H1 (cell line): ENCODE data around the gene LRP3. TPM values are rescaled to one million over a fixed set of nuclear protein-coding genes. Genes with fewer than 3 reads are reported as not detected.
A peak's percentile ranks its signal among the peaks of the same experiment; 100 is the strongest.

ENCODE experiments used
- CTCF ChIA-PET: fragments of 300-600 bp; sonication (Branson Sonifier 250); formaldehyde crosslinking; loops from one replicate; lab custom pipeline; 2021; ENCODE audit not compliant: partially characterized antibody; lab: Charles Lee
- POLR2A ChIA-PET: fragments of 300-600 bp; sonication (Branson Sonifier 250); formaldehyde crosslinking; loops from one replicate; lab custom pipeline; 2021; ENCODE audit warnings: inconsistent platforms; ENCODE audit not compliant: partially characterized antibody; lab: Charles Lee
- DNase-seq, 2 experiments: peaks; one replicate each; pipeline versions ENCODE4 v3.0.0 to v3.0.0-alpha.2; 2010 to 2022; ENCODE audit warnings: low spot score in 2 of 2, low read depth in 1 of 2, mixed read lengths in 1 of 2
- FAIRE-seq: peaks from 2 replicates; lab custom pipeline; 2011; peaks lifted over from hg19 to GRCh38; lab: Jason Lieb, UNC
- H2AFZ ChIP-seq: 2 replicates; pipeline ENCODE4 v1.8.1; 2012; ENCODE audit warnings: low read length, inconsistent platforms
- H2AK5ac ChIP-seq: 2 replicates; pipeline ENCODE4 v1.6.1; 2013; ENCODE audit warnings: low read depth, low read length
- H2BK120ac ChIP-seq: replicated peaks from 2 replicates; pipeline ENCODE3; 2013; ENCODE audit warnings: low read depth, low read length, inconsistent platforms
- H2BK12ac ChIP-seq: 2 replicates; pipeline ENCODE4 v1.6.1; 2013; ENCODE audit warnings: low read depth, low read length
- H2BK15ac ChIP-seq: 2 replicates; pipeline ENCODE4 v1.6.1; 2013; ENCODE audit warnings: low read length
- H2BK20ac ChIP-seq: 2 replicates; pipeline ENCODE4 v1.6.1; 2013; ENCODE audit warnings: low read length
- H2BK5ac ChIP-seq: 2 replicates; pipeline ENCODE4 v1.6.1; 2013; ENCODE audit warnings: low read depth, low read length
- H3K14ac ChIP-seq: 2 replicates; pipeline ENCODE4 v1.6.1; 2013; ENCODE audit warnings: inconsistent platforms; ENCODE audit not compliant: insufficient read length
- H3K18ac ChIP-seq: 2 replicates; pipeline ENCODE4 v1.6.1; 2013; ENCODE audit warnings: low read length; ENCODE audit errors: extremely low read depth
- H3K23ac ChIP-seq: 2 replicates; pipeline ENCODE4 v1.6.1; 2013; ENCODE audit warnings: inconsistent platforms; ENCODE audit not compliant: insufficient read length
- H3K23me2 ChIP-seq: 2 replicates; pipeline ENCODE4 v1.6.1; 2013; ENCODE audit warnings: low read depth, low read length
- H3K27ac ChIP-seq: 2 replicates; pipeline ENCODE4 v1.6.1; 2011; ENCODE audit warnings: low read depth, low read length, inconsistent platforms
- H3K27me3 ChIP-seq, 4 experiments: replicated peaks in 1 of 4; 1 replicate in 1 of 4; 2 replicates in 3 of 4; pipeline versions ENCODE4 v1.6.1 to v1.8.1; 2011 to 2013; ENCODE audit warnings: low read length in 3 of 4, mild to moderate bottlenecking in 3 of 4, inconsistent platforms in 2 of 4, mixed read lengths in 2 of 4, moderate library complexity in 1 of 4; ENCODE audit not compliant: control insufficient read depth in 3 of 4, insufficient read depth in 3 of 4; ENCODE audit errors: extremely low read depth in 1 of 4
- H3K36me3 ChIP-seq, 4 experiments: 2 replicates each; pipeline versions ENCODE4 v1.6.1 to v1.8.1; 2011 to 2013; ENCODE audit warnings: mild to moderate bottlenecking in 4 of 4, low read length in 3 of 4, moderate library complexity in 2 of 4, control low read depth in 1 of 4, inconsistent platforms in 1 of 4; ENCODE audit not compliant: insufficient read depth in 4 of 4, control insufficient read depth in 2 of 4
- H3K4ac ChIP-seq: replicated peaks from 2 replicates; pipeline ENCODE3; 2013; ENCODE audit warnings: low read length, low read depth, mixed read lengths, inconsistent platforms; ENCODE audit not compliant: insufficient read length
- H3K4me1 ChIP-seq, 4 experiments: replicated peaks in 1 of 4; 1 replicate in 1 of 4; 2 replicates in 3 of 4; pipeline versions ENCODE4 v1.6.1 to v1.8.1; 2011 to 2013; ENCODE audit warnings: low read length in 3 of 4, inconsistent platforms in 2 of 4, mixed read lengths in 1 of 4; ENCODE audit not compliant: insufficient read depth in 4 of 4, control insufficient read depth in 3 of 4
- H3K4me2 ChIP-seq, 2 experiments: 2 replicates each; pipeline versions ENCODE4 v1.6.1 to v1.8.1; 2011 to 2013; ENCODE audit warnings: low read depth in 2 of 2, low read length in 2 of 2, control low read depth in 1 of 2, inconsistent platforms in 1 of 2, mild to moderate bottlenecking in 1 of 2; ENCODE audit not compliant: insufficient read depth in 1 of 2
- H3K4me3 ChIP-seq, 4 experiments: fragments of 200-600, 300-600 bp in 1 of 4; sonication (generic), shearing (Covaris generic), sonication (Bioruptor Twin) in 1 of 4; 2 replicates each; pipeline versions ENCODE4 v1.5.1 to v1.8.1; 2011 to 2016; ENCODE audit warnings: low read length in 4 of 4, low read depth in 3 of 4, control low read depth in 2 of 4, inconsistent platforms in 2 of 4, mild to moderate bottlenecking in 2 of 4, mixed read lengths in 1 of 4, moderate library complexity in 1 of 4; ENCODE audit not compliant: insufficient read depth in 2 of 4; ENCODE audit errors: extremely low read depth in 1 of 4
- H3K56ac ChIP-seq: replicated peaks from 2 replicates; pipeline ENCODE3; 2013; ENCODE audit warnings: low read depth, mild to moderate bottlenecking, mixed read lengths, low read length, inconsistent platforms; ENCODE audit not compliant: insufficient read length
- H3K79me1 ChIP-seq: 2 replicates; pipeline ENCODE4 v1.6.1; 2013; ENCODE audit warnings: low read depth, low read length, control low read depth
- H3K79me2 ChIP-seq, 2 experiments: 2 replicates each; pipeline versions ENCODE4 v1.6.1 to v1.8.1; 2012 to 2013; ENCODE audit warnings: low read length in 2 of 2, mild to moderate bottlenecking in 2 of 2, inconsistent platforms in 1 of 2; ENCODE audit not compliant: insufficient read depth in 2 of 2, control insufficient read depth in 1 of 2
- H3K9ac ChIP-seq, 4 experiments: replicated peaks in 1 of 4; 1 replicate in 1 of 4; 2 replicates in 3 of 4; pipeline versions ENCODE4 v1.6.1 to v1.8.1; 2011 to 2013; ENCODE audit warnings: low read depth in 3 of 4, low read length in 3 of 4, control low read depth in 2 of 4, mild to moderate bottlenecking in 2 of 4, moderate library complexity in 2 of 4, inconsistent platforms in 1 of 4; ENCODE audit errors: extremely low read depth in 1 of 4
- H3K9me3 ChIP-seq, 2 experiments: 2 replicates each; pipeline versions ENCODE4 v1.6.1 to v1.8.1; 2012 to 2013; ENCODE audit warnings: mild to moderate bottlenecking in 2 of 2, moderate library complexity in 2 of 2, control low read depth in 1 of 2, inconsistent platforms in 1 of 2, low read depth in 1 of 2, low read length in 1 of 2, mixed read lengths in 1 of 2; ENCODE audit not compliant: insufficient read depth in 2 of 2
- H4K20me1 ChIP-seq, 2 experiments: replicated peaks in 1 of 2; 2 replicates each; pipeline versions ENCODE3 to v1.8.1; 2011 to 2013; ENCODE audit warnings: inconsistent platforms in 2 of 2, low read length in 2 of 2, mild to moderate bottlenecking in 1 of 2; ENCODE audit not compliant: insufficient read depth in 2 of 2, control insufficient read depth in 1 of 2
- H4K5ac ChIP-seq: 2 replicates; pipeline ENCODE4 v1.6.1; 2013; ENCODE audit warnings: low read length, low read depth, mixed read lengths, inconsistent platforms; ENCODE audit not compliant: insufficient read length
- H4K8ac ChIP-seq: 2 replicates; pipeline ENCODE4 v1.8.0; 2013; ENCODE audit warnings: mild to moderate bottlenecking, moderate library complexity, low read length, inconsistent platforms; ENCODE audit not compliant: insufficient read depth; ENCODE audit errors: extremely low read depth
- H4K91ac ChIP-seq: replicated peaks from 2 replicates; pipeline ENCODE3; 2013; ENCODE audit warnings: low read length, mixed read lengths, inconsistent platforms; ENCODE audit not compliant: insufficient read length
- RXRA ChIP-seq: IDR thresholded peaks from 2 replicates; pipeline ENCODE4 v1.6.1; 2011; ENCODE audit warnings: low read depth, mild to moderate bottlenecking, low read length, moderate library complexity; ENCODE audit not compliant: insufficient read depth
- YY1 ChIP-seq: IDR thresholded peaks from 2 replicates; pipeline ENCODE4 v1.6.1; 2011; ENCODE audit warnings: low read depth, mild to moderate bottlenecking, low read length
- WGBS, 2 experiments: shearing (Covaris generic) in 1 of 2; methylation state at CpG; one replicate each; pipeline versions ENCODE4 v1.1.6 to v1.1.7; 2013 to 2015; ENCODE audit warnings: low lambda C conversion rate in 2 of 2, mixed read lengths in 2 of 2, inconsistent platforms in 1 of 2, low coverage in 1 of 2, missing lambda C conversion rate in 1 of 2; ENCODE audit not compliant: insufficient replicate concordance in 2 of 2, insufficient coverage in 1 of 2, insufficient read length in 1 of 2; ENCODE audit errors: extremely low coverage in 1 of 2, missing lambda C conversion rate in 1 of 2; 5-methylcytosine and 5-hydroxymethylcytosine counted together
- polyA plus RNA-seq, 7 experiments: library from polyadenylated mRNA; depleted of rRNA in 3 of 7; stranded (reverse) in 5 of 7; unstranded in 2 of 7; fragments of >200 nt in 5 of 7; fragments of 200-250 nt in 2 of 7; gene quantifications; 1 replicate in 5 of 7; 2 replicates in 1 of 7; 4 replicates in 1 of 7; pipeline versions ENCODE4 v1.2.1 to v1.2.3, GENCODE V29; 2011 to 2013; ENCODE audit warnings: missing spikeins in 2 of 7, mixed read lengths in 2 of 7
- total RNA-seq: library from RNA; stranded (reverse); fragmentation: NEBNext Ultra II Directional; extraction: Animal tissue kit (Norgen Biotek cat#: 25700); gene quantifications from 2 replicates; pipeline ENCODE4 v1.2.1, GENCODE V29; 2021

The LRP3 gene
- total and polyA plus RNA-seq, 2 of the 8 experiments (the other 6 are each of a cell fraction or from before 2014, with no cell fraction given) = 30.3 to 33.7 TPM

GRCh38 chr19:33234736-33235135 lies 40.6 kb downstream of the LRP3 start:
- Histone ChIP-seq H3K27ac (no peak overlapping the region), H3K4me3 (no peak overlapping the region), H4K91ac (no peak overlapping the region), H4K20me1 (peaks cover 0 to 6% of the 10 kb centered on the region in 2 experiments), H3K9ac (no peak overlapping the region), H4K5ac (no peak overlapping the region), H3K4me2 (no peak overlapping the region), H2BK5ac (no peak overlapping the region), H3K79me2 (no peaks in the 10 kb centered on the region), H2BK120ac (no peak overlapping the region), H3K18ac (no peak overlapping the region), H3K4me1 (no peaks in the 10 kb centered on the region; a peak in 1 of 7 replicates), H3K23ac (no peak overlapping the region), H2AFZ (no peak overlapping the region), H3K4ac (no peak overlapping the region), H2BK12ac (no peak overlapping the region; the same call in 1 of the 2 replicates), H2BK20ac (no peak overlapping the region), H2BK15ac (no peak overlapping the region), H3K56ac (no peak overlapping the region), H3K79me1 (no peaks in the 10 kb centered on the region), H3K9me3 (no peaks in the 10 kb centered on the region), H3K14ac (no peak overlapping the region), H2AK5ac (no peak overlapping the region), H3K36me3 (no peaks in the 10 kb centered on the region), H4K8ac (0 out of 2 replicates have a peak overlapping the region, but pooled peaks have one; percentile 66), H3K23me2 (peaks cover 9% of the 10 kb centered on the region), H3K27me3 (no peaks in the 10 kb centered on the region)
- no peak for DNase-seq
- no peak for FAIRE-seq
- POLR2A ChIA-PET = interaction anchor here (1.2 to 3.0 kb wide), 2 partner anchors 67 to 139 kb away, joined by 4 to 13 read pairs; partner anchors contain the start of gene CEBPG
- CTCF ChIA-PET = interaction anchor here (0.6 to 15.1 kb wide), 25 partner anchors 9 to 181 kb away, joined by 3 to 426 read pairs (median 5); partner anchors contain the start of gene SLC7A10
- WGBS, 2 experiments = 90% methylated on average over 9 of the region's 9 CpGs; no CpG with 5 or more reads in 1 of the 2 experiments
- TF ChIP-seq YY1 (no peak), RXRA (no peak)
